ENCODE results near the gene SUGCT.
"Not testable (repeated sequence)": the region's sequence is repeated elsewhere in the genome, so short reads cannot be mapped to it uniquely, and the experiment has no call there.

Gene SUGCT

DNA sequence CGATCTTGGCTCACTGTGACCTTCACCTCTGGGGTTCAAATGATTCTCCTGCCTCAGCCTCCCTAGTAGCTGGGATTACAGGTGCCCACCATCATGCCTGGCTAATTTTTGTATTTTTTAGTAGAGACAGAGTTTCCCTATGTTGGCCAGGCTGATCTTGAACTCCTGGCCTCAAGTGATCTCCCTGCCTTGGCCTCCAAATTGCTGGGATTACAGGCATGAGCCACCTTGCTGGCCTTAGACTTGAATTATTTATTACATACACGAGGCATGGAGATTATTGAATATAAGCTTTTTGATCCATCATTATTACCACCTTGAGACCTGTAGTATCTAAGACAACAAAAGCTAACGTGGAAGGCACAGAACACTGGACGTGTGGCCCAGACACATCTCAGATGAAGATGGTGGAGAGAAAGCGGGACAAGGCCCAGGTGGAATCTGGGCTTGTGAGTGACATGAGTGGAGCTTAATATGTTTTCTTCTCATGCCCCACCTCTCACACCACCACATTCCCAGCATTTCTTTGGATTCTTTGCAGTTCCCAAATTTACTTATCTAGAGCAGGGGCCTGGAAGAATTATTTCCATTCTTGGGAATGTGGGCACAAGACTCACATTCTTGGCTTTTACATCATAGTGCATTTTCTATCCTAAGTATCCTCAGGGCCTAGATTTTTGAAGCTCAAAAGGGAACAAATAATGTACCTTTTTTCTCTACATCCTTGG is 76.6 kb downstream of the SUGCT start:
- Mint-ChIP-seq H3K27ac (no peak overlapping the region), H3K4me3 (no peak overlapping the region), H3K27me3 (ENCODE audit: low read depth, poor library complexity) (no peaks in the 10 kb centered on the region), H3K4me1 (no peaks in the 10 kb centered on the region), H3K9me3 (no peaks in the 10 kb centered on the region), H3K36me3 (ENCODE audit: low read depth) (no peaks in the 10 kb centered on the region)
- TF ChIP-seq, protein P1, sequence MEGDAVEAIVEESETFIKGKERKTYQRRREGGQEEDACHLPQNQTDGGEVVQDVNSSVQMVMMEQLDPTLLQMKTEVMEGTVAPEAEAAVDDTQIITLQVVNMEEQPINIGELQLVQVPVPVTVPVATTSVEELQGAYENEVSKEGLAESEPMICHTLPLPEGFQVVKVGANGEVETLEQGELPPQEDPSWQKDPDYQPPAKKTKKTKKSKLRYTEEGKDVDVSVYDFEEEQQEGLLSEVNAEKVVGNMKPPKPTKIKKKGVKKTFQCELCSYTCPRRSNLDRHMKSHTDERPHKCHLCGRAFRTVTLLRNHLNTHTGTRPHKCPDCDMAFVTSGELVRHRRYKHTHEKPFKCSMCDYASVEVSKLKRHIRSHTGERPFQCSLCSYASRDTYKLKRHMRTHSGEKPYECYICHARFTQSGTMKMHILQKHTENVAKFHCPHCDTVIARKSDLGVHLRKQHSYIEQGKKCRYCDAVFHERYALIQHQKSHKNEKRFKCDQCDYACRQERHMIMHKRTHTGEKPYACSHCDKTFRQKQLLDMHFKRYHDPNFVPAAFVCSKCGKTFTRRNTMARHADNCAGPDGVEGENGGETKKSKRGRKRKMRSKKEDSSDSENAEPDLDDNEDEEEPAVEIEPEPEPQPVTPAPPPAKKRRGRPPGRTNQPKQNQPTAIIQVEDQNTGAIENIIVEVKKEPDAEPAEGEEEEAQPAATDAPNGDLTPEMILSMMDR (IDR thresholded peaks at IDR 0.05): no peak
- no peak for DNase-seq

- Mint-ChIP-seq H3K36me3 (ENCODE audit: low read depth) (peaks cover 17% of the 10 kb centered on the region), H3K27me3 (ENCODE audit: low read depth, poor library complexity) (no peaks in the 10 kb centered on the region), H3K4me3 (no peak overlapping the region), H3K27ac (no peak overlapping the region), H3K9me3 (no peaks in the 10 kb centered on the region), H3K4me1 (no peaks in the 10 kb centered on the region)
- TF ChIP-seq, protein P1 (IDR thresholded peaks at IDR 0.05): no peak
- DNase-seq: no peak
Observed at GRCh38 chr7:40213291-40213690, 78.5 kb downstream of the SUGCT start.

- Mint-ChIP-seq H3K27ac (peak overlapping the region; percentile 6), H3K4me1 (no peaks in the 10 kb centered on the region), H3K36me3 (ENCODE audit: low read depth) (peaks cover 22% of the 10 kb centered on the region), H3K4me3 (no peak overlapping the region), H3K9me3 (no peaks in the 10 kb centered on the region), H3K27me3 (ENCODE audit: low read depth, poor library complexity) (no peaks in the 10 kb centered on the region)
- no peak for DNase-seq
- TF ChIP-seq, protein P1 (IDR thresholded peaks at IDR 0.05): no peak
Observed at GRCh38 chr7:40213856-40214255, 79.1 kb downstream of the SUGCT start.

DNA sequence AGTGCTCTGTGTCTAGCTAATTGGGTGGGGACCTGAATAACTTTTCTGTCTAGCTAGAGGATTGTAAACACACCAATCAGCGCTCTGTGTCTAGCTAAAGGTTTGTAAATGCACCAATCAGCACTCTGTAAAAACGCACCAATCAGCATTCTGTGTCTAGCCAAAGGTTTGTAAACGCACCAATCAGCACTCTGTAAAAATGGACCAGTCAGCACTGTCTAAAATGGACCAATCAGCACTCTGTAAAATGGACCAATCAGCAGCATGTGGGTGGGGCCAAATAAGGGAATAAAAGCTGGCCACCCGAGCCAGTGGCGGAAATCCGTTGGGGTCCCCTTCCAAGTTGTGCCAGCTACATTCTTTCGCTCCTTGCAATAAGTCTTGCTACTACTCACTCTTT is 83.8 kb downstream of the SUGCT start:
- not testable (repeated sequence) for H3K4me1 Mint-ChIP-seq; H3K4me3 Mint-ChIP-seq; DNase-seq; H3K9me3 Mint-ChIP-seq; H3K27me3 Mint-ChIP-seq (ENCODE audit: low read depth, poor library complexity); H3K27ac Mint-ChIP-seq
- H3K36me3 Mint-ChIP-seq (ENCODE audit: low read depth): peaks cover 29% of the 10 kb centered on the region

- Mint-ChIP-seq H3K27ac (no peak overlapping the region), H3K9me3 (no peaks in the 10 kb centered on the region), H3K4me1 (peaks cover 5% of the 10 kb centered on the region), H3K4me3 (no peak overlapping the region), H3K36me3 (ENCODE audit: low read depth) (peaks cover 29% of the 10 kb centered on the region), H3K27me3 (ENCODE audit: low read depth, poor library complexity) (peaks cover 5% of the 10 kb centered on the region)
- no peak for DNase-seq
- TF ChIP-seq, protein P1 (IDR thresholded peaks at IDR 0.05): no peak
Observed at GRCh38 chr7:40219917-40220316, 85.1 kb downstream of the SUGCT start.

- H3K36me3 Mint-ChIP-seq (ENCODE audit: low read depth): peaks cover 29% of the 10 kb centered on the region
Observed at GRCh38 chr7:40220421-40220911, 85.7 kb downstream of the SUGCT start.

More at GRCh38 chr7:40220421-40220911, 85.7 kb downstream of the SUGCT start:
- DNase-seq: no peak
- TF ChIP-seq, protein P1 (IDR thresholded peaks at IDR 0.05): no peak
- H3K27me3 Mint-ChIP-seq (ENCODE audit: low read depth, poor library complexity): peaks cover 5% of the 10 kb centered on the region
- peaks cover 5% of the 10 kb centered on the region for H3K4me1 Mint-ChIP-seq
- H3K4me3 Mint-ChIP-seq: no peak overlapping the region
- H3K9me3 Mint-ChIP-seq: no peaks in the 10 kb centered on the region
- H3K27ac Mint-ChIP-seq: no peak overlapping the region
